22Rv1 (cell line): ENCODE data around the gene ABTB2.

Experiments used
- ZFX ChIP-seq: fragments of 450-650 bp; IDR thresholded peaks from 2 replicates; pipeline ENCODE4 v1.6.1; 2017; ENCODE audit warnings: antibody characterized with exemption, borderline replicate concordance
- TF ChIP-seq, protein P1 (sequence below): fragments of 450-650 bp; IDR thresholded peaks from 2 replicates; pipeline ENCODE4 v1.5.1; 2017; ENCODE audit warnings: mild to moderate bottlenecking

- TF ChIP-seq, protein P1, sequence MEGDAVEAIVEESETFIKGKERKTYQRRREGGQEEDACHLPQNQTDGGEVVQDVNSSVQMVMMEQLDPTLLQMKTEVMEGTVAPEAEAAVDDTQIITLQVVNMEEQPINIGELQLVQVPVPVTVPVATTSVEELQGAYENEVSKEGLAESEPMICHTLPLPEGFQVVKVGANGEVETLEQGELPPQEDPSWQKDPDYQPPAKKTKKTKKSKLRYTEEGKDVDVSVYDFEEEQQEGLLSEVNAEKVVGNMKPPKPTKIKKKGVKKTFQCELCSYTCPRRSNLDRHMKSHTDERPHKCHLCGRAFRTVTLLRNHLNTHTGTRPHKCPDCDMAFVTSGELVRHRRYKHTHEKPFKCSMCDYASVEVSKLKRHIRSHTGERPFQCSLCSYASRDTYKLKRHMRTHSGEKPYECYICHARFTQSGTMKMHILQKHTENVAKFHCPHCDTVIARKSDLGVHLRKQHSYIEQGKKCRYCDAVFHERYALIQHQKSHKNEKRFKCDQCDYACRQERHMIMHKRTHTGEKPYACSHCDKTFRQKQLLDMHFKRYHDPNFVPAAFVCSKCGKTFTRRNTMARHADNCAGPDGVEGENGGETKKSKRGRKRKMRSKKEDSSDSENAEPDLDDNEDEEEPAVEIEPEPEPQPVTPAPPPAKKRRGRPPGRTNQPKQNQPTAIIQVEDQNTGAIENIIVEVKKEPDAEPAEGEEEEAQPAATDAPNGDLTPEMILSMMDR: no peak
- no peak for TF ChIP-seq ZFX
Observed at GRCh38 chr11:34223021-34223813, 134.6 kb downstream of the ABTB2 start.
